EL (cell line): Measurements from ENCODE around the gene SLC1A7.
"Not testable (repeated sequence)": the region's sequence is repeated elsewhere in the genome, so short reads cannot be mapped to it uniquely, and the experiment has no call there.

ENCODE experiments used
- DNase-seq: peaks from one replicate; pipeline ENCODE4 v3.0.0-alpha.2; 2016

Gene SLC1A7

DNA sequence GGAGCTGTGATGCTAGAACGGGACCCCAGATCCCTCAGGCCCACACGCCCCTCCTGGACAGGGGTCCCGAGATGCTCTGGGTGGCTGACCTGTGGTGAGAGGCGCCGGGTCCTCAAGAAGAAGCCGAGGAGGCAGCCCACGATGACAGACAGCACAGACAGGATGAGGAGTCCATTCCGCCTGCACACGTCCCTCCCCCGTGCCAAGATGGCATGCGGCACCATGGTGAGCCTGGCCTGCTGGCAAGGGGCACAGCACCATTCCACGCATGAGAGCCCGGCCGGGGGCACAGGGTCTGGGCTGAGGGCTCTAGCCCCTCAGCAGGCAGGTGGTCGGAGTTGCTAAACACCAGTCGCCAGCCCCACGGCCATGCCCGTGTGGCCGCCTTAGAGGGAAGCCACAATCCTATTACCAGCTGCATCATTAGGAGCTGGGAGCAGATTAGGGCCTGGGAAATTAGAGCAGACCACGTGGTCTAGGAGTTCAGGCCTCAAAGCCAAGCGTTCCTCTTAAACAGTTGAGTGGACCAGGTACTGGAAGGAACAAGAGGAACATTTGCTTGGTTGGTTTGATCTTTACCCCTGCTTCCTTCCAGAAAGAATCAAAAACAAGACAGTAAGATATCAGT, at the start of gene SLC1A7:
Gene SLC1A7 (minus strand): TSS at position 413 of the 628 bp plus-strand sequence. CDS start 189 bp downstream, at position 224.
- no peak for DNase-seq

- DNase-seq = no peak
Observed at GRCh38 chr1:53190210-53190611, 47.8 kb upstream of the SLC1A7 start.

GRCh38 chr1:53189061-53189460, 46.6 kb upstream of the SLC1A7 start:
- no peak for DNase-seq

DNA sequence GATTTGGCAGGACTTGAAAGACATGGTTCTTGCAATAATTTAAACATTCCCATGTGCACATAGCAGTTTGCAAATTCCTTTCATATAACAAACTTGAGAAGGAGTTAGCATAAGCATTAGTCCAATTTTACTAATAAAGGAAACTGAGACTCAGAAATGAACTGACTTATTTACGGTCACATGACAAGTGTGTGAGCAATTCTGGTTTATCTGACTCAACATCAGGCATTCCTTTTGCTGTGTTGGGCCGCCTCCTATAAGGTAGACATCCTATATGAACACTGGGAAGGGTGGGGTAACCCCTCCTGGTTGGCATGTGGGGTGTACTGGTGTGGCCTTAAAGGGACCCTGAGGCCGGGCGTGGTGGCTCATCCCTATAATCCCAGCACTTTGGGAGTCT, 45.7 kb upstream of the SLC1A7 start:
- DNase-seq = peak; percentile 37

- no peak for DNase-seq
Observed at GRCh38 chr1:53187401-53187800, 45.0 kb upstream of the SLC1A7 start.

DNA sequence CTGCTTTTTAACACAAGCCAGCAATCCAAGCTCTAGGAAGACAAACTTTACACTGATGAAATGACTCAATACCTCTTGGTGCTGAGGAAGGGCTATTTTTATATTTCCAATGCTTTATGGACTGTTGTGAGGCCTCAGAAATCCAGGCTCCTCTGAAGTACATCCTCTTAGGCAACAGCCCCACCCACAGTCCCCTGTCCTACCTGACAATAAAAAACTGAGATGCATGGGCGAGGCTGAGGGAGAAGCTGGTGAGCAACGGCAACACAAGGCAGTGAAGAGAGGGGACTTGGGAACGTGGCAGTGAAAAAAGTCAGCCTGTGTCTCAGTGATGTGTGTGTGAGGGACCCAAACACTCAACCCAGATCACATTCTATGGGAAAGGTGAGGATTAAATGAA, 44.1 kb upstream of the SLC1A7 start:
- no peak for DNase-seq

GRCh38 chr1:53185955-53186297, 43.5 kb upstream of the SLC1A7 start:
- DNase-seq = not testable (repeated sequence)

GRCh38 chr1:53183095-53183990, 40.9 kb upstream of the SLC1A7 start:
- DNase-seq = peak; percentile 72

GRCh38 chr1:53182716-53183094, 40.3 kb upstream of the SLC1A7 start:
- no peak for DNase-seq

- DNase-seq = peak; percentile 75
Observed at GRCh38 chr1:53182111-53182593, 39.7 kb upstream of the SLC1A7 start.

GRCh38 chr1:53180951-53181350, 38.5 kb upstream of the SLC1A7 start:
- no peak for DNase-seq

DNA sequence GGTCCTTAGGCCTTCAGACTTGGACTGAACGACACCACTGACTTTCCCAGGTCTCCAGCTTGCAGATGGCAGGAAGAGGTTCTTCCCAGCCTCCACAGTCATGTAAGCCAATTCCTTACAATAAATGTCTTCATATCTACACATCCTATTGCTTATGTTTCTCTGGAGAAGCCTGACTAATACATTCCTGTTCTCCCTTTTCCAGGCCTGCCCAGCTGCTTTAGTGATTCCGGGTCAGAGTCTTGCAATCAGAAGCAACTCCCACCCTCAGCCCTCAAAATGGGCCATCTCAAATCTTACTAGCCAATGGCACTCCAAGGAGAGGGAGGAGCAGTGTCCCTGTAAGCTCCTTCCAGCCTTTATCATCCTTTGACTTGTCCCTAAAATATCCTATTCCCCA, 37.8 kb upstream of the SLC1A7 start:
- no peak for DNase-seq

- no peak for DNase-seq
Observed at GRCh38 chr1:53176452-53177208, 34.2 kb upstream of the SLC1A7 start.

DNA sequence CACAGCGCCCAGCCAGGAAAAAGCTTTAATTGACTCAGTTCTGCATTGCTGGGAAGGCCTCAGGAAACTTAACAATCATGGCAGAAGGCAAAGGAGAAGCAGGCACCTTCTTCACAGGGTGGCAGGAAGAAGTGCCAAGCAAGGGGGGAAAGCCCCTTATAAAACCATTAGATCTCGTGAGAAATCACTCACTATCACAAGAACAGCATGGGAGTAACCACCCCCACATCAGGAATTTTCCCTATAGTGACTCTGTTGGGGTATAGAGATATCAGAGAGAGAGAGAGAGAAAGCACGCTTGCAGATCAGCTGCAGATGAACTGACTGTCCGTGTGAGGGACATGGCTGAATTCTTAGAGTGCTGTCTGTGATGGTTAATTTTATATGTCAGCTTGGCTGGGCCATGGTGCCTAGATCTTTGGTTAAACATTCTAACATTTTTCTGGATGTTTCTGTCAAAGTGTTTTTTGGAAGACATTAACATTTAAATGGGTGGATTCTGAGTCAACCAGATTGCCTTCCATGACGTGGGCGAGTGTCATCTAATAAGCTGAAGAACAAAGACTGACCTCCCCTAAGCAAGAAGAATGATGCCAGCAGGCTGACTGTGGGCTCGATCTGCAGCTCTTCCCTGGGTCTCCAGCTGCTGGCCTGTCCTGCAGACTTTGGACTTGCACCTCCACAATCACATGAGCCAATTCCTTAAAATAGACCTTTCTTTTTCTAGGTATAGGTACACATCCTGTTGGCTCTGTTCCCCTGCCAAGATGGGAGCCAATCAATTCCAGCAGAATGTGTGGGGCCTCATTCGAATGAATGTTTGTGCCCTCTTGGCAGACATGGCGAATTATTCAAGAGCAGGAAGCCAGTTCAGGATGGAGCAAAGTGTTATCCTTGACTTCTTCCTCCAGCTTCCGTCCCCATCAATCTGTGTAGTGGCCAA, 32.8 kb upstream of the SLC1A7 start:
- no peak for DNase-seq

DNA sequence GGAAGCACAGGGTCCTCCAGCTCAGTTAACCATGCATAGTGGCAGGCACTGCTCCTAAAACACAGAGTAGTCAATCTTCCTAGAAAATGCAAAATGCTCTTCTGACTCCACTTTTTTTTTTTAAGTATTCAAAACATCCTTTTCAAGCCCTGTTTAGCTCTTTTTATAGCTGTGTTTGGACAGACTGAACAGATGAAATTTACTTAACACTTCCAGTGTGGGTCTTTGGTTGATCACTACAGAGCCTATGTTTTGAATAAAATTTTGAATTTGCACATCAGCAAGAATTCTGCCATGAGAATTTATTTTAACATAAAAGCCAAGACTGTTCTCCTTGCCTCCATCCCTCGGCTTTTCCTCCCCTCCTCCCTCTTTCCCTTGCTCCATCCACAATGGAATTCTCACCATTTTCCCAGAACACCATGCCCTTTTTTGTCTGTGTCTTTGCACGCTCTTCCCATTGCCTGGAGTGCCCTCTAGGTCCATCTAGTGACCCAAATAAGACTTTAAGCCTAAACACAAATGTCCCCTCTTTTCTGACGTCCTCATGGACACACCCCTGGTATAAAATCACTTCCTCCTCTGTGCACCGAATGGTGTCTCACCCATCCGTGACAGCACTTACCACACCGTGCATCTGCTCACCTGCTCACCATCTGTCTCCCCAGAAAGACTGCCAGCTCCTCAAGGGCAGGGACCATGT, 30.1 kb upstream of the SLC1A7 start:
- DNase-seq = peak; percentile 74

- no peak for DNase-seq
Observed at GRCh38 chr1:53166912-53167311, 24.5 kb upstream of the SLC1A7 start.

- no peak for DNase-seq
Observed at GRCh38 chr1:53166366-53166765, 23.9 kb upstream of the SLC1A7 start.

- no peak for DNase-seq
Observed at GRCh38 chr1:53165408-53165961, 23.0 kb upstream of the SLC1A7 start.

GRCh38 chr1:53163291-53163768, 20.9 kb upstream of the SLC1A7 start:
- no peak for DNase-seq

GRCh38 chr1:53162621-53163020, 20.2 kb upstream of the SLC1A7 start:
- no peak for DNase-seq

GRCh38 chr1:53160924-53161378, 18.5 kb upstream of the SLC1A7 start:
- DNase-seq = no peak
